ENCODE results near the gene ZFP36L1.

DNA sequence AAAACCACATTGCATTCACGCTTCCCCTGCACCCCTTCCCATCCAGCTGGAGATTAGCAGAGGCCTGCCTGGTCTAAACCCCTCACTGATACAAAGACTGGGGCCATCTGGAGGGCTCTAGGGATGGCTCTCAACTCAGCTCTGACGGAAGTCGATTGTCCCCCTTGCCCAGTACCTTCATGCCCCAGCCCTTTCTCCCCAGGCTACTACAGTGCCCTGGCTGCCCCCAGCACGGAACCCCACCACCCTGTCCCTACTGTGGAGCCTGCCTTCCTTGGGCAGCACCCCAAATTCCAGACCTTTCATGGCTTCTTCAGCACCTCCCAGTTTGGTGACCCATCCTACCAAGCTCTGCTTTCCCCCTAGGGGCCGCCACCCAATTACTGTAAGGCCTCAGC, 25.6 kb downstream of the ZFP36L1 start:
- TF ChIP-seq SIX5 (IDR thresholded peaks at IDR 0.05; ENCODE audit: borderline replicate concordance in 1 of 2, insufficient read depth in 1 of 2, low read depth in 1 of 2, low read length in 2 of 2), result no peak
- no peak for TF ChIP-seq SIN3A (IDR thresholded peaks at IDR 0.05; ENCODE audit: borderline replicate concordance in 2 of 2, control insufficient read depth in 1 of 2, low read depth in 2 of 2, low read length in 2 of 2)
- TF ChIP-seq, protein P1, sequence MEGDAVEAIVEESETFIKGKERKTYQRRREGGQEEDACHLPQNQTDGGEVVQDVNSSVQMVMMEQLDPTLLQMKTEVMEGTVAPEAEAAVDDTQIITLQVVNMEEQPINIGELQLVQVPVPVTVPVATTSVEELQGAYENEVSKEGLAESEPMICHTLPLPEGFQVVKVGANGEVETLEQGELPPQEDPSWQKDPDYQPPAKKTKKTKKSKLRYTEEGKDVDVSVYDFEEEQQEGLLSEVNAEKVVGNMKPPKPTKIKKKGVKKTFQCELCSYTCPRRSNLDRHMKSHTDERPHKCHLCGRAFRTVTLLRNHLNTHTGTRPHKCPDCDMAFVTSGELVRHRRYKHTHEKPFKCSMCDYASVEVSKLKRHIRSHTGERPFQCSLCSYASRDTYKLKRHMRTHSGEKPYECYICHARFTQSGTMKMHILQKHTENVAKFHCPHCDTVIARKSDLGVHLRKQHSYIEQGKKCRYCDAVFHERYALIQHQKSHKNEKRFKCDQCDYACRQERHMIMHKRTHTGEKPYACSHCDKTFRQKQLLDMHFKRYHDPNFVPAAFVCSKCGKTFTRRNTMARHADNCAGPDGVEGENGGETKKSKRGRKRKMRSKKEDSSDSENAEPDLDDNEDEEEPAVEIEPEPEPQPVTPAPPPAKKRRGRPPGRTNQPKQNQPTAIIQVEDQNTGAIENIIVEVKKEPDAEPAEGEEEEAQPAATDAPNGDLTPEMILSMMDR (IDR thresholded peaks at IDR 0.05 in 2 of 3, conservative IDR thresholded peaks at IDR 0.05 in 1 of 3; ENCODE audit: insufficient read depth in 2 of 3, low read depth in 1 of 3, low read length in 3 of 3), result peak in 2 of 3 experiments; percentile 20 to 31; a peak in 3 of 6 replicates
- TF ChIP-seq TGIF2 (CRISPR knock-in tag; IDR thresholded peaks at IDR 0.05), result no peak
- TF ChIP-seq SRSF9 (IDR thresholded peaks at IDR 0.05; ENCODE audit: borderline replicate concordance, low read depth, low read length), result no peak
- TF ChIP-seq, protein P2, sequence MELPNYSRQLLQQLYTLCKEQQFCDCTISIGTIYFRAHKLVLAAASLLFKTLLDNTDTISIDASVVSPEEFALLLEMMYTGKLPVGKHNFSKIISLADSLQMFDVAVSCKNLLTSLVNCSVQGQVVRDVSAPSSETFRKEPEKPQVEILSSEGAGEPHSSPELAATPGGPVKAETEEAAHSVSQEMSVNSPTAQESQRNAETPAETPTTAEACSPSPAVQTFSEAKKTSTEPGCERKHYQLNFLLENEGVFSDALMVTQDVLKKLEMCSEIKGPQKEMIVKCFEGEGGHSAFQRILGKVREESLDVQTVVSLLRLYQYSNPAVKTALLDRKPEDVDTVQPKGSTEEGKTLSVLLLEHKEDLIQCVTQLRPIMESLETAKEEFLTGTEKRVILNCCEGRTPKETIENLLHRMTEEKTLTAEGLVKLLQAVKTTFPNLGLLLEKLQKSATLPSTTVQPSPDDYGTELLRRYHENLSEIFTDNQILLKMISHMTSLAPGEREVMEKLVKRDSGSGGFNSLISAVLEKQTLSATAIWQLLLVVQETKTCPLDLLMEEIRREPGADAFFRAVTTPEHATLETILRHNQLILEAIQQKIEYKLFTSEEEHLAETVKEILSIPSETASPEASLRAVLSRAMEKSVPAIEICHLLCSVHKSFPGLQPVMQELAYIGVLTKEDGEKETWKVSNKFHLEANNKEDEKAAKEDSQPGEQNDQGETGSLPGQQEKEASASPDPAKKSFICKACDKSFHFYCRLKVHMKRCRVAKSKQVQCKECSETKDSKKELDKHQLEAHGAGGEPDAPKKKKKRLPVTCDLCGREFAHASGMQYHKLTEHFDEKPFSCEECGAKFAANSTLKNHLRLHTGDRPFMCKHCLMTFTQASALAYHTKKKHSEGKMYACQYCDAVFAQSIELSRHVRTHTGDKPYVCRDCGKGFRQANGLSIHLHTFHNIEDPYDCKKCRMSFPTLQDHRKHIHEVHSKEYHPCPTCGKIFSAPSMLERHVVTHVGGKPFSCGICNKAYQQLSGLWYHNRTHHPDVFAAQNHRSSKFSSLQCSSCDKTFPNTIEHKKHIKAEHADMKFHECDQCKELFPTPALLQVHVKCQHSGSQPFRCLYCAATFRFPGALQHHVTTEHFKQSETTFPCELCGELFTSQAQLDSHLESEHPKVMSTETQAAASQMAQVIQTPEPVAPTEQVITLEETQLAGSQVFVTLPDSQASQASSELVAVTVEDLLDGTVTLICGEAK (IDR thresholded peaks at IDR 0.05), result no peak
- TF ChIP-seq, protein P2 (CRISPR knock-in tag; IDR thresholded peaks at IDR 0.05), result no peak
- no peak for TF ChIP-seq BRCA1 (IDR thresholded peaks at IDR 0.05)
- no peak for TF ChIP-seq BRCA1 (CRISPR knock-in tag; IDR thresholded peaks at IDR 0.05)
- TF ChIP-seq RFX5 (IDR thresholded peaks at IDR 0.05; ENCODE audit: low read depth, low read length), result no peak
- no peak for TF ChIP-seq ZKSCAN8 (CRISPR knock-in tag; IDR thresholded peaks at IDR 0.05)
- no peak for TF ChIP-seq E2F3 (CRISPR knock-in tag; IDR thresholded peaks at IDR 0.05)
- TF ChIP-seq, protein P3, sequence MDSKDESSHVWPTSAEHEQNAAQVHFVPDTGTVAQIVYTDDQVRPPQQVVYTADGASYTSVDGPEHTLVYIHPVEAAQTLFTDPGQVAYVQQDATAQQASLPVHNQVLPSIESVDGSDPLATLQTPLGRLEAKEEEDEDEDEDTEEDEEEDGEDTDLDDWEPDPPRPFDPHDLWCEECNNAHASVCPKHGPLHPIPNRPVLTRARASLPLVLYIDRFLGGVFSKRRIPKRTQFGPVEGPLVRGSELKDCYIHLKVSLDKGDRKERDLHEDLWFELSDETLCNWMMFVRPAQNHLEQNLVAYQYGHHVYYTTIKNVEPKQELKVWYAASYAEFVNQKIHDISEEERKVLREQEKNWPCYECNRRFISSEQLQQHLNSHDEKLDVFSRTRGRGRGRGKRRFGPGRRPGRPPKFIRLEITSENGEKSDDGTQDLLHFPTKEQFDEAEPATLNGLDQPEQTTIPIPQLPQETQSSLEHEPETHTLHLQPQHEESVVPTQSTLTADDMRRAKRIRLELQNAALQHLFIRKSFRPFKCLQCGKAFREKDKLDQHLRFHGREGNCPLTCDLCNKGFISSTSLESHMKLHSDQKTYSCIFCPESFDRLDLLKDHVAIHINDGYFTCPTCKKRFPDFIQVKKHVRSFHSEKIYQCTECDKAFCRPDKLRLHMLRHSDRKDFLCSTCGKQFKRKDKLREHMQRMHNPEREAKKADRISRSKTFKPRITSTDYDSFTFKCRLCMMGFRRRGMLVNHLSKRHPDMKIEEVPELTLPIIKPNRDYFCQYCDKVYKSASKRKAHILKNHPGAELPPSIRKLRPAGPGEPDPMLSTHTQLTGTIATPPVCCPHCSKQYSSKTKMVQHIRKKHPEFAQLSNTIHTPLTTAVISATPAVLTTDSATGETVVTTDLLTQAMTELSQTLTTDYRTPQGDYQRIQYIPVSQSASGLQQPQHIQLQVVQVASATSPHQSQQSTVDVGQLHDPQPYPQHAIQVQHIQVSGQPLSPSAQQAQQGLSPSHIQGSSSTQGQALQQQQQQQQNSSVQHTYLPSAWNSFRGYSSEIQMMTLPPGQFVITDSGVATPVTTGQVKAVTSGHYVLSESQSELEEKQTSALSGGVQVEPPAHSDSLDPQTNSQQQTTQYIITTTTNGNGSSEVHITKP (IDR thresholded peaks at IDR 0.05; ENCODE audit: partially characterized antibody), result no peak
- no peak for TF ChIP-seq SMC3 (conservative IDR thresholded peaks at IDR 0.05; ENCODE audit: insufficient read depth, low read depth, low read length)
- TF ChIP-seq POLR2AphosphoS5 (IDR thresholded peaks at IDR 0.05; ENCODE audit: control insufficient read depth, insufficient read depth, low read depth, low read length), result no peak
